ENCODE measurements around the gene G3BP2.
"Not testable (repeated sequence)": the region's sequence is repeated elsewhere in the genome, so short reads cannot be mapped to it uniquely, and the experiment has no call there.

Gene G3BP2

DNA sequence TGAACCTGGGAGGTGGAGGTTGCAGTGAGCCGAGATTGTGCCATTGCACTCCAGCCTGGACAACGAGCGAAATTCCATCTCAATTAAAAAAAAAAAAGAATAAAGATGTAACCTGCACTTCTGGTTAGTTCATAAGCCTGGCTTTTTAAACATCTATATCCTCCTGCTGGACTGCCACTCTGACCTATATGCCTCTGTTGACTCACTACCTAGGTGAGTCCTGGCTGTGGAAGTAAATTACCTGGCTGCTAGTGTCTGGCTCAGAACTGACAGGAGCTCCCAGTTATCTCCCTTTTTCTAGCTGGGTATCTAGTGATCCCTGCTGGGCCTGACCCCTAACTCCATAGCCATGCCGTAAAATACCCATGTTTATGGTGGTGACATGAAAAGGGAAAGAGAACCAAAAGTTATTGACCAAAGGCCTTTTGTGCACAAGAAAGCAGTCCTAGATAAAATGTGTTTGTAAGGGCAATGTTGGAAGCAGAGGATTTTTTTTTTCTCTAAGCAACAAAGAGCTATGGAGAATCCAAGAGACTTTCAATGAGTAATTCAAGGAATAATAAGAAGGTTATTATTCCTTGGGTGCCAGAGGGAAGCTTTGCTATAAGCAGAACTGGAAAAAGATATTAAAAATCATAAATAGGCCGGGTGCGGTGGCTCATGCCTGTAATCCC is 10.4 kb upstream of the G3BP2 start:
- DNase-seq, result no peak

GRCh38 chr4:75679876-75680575 is 6.8 kb upstream of the G3BP2 start:
- no peak for DNase-seq

DNA sequence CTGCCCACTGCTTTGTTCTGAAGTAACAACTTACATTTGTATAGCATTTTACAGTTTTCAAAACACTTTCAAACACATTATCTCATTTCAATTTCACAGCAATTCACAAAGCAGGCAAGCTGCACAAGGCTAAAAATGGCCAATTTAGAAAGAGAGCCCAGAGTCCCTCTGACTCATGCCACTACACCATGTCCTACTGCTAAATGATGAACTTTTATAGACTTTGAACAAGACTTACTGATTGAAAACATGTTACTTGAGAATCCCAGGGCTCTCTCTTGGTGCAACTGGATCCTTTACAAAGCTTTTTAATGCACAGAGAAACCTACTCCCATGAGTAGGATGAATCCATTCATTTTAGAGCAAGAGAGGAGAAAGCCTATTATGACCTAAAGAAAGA is 5.8 kb upstream of the G3BP2 start:
- DNase-seq, result no peak

- DNase-seq, result no peak
These were observed 5.3 kb upstream of the G3BP2 start for GRCh38 chr4:75678473-75678872.

DNA sequence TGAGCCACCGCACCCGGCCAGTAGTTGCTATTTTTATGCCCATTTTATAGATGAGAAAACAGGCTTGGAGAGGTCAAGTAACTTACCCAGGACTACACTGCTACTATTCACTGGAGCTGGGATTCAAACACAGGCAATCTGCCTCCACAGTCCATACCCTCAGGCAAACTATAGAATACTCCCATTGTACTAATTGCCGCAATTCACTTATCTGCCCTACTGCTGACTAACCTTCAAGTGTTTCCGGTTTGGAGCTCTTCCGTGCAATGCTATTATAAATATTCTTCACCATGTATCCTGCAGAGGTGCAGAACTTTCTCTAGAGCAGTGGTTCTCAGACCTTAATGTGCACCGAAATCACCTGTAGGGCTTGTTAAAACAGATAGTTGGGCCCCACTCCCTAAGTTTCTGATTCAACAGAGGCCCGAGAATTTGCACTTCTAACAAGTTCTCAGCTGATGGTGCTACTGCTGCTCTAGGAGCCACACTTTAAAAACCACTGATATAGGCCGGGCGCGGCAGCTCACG is 1.9 kb upstream of the G3BP2 start:
- no peak for DNase-seq

DNA sequence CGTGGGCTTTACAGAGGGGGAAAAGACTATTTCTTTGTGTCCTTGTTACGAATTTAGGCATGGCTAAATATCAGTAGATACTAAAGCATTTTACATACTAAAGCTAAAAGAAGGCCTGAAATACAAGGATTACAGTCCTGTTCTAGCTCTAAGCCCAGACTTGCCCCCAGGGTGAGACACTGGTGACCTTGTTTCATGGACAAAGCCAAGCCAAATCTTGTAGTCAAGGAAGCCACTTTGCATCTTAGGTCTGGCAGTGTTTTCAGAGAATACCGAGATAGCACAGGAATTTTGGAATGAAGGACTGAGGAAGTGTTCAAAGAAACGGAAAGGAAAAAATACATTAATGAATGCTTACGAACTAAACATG is 733 bp upstream of the G3BP2 start:
- no peak for DNase-seq

DNA sequence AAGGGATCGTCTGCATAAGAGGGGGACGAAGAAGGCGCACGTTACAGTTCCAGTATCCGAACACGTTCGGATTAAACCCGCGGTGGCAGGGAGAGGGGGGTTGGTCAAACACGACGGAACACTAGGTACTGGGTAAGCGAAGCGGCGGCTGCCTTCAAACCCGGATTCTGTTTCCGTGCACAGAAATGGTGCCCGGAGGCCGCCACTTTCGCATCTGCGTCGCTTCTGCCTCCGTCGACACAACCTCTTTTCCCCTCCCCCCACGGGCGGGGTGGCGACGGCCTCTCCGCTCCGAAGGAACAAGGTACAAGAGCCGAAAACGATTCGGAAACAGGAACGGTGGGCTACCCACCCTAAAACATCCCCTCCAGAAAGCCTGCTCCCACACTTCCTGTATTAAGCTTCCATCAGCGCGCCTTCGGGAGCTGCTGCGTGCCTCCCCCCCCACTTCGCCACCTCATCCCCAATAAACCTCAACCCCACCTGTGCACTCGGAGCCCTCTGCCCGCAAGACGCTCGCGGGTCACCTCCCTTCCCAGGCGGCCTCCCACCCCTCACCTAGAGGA is 667 bp downstream of the G3BP2 start:
- DNase-seq, result peak; percentile 83

GRCh38 chr4:75671802-75672421 is 1.3 kb downstream of the G3BP2 start:
- DNase-seq, result no peak

DNA sequence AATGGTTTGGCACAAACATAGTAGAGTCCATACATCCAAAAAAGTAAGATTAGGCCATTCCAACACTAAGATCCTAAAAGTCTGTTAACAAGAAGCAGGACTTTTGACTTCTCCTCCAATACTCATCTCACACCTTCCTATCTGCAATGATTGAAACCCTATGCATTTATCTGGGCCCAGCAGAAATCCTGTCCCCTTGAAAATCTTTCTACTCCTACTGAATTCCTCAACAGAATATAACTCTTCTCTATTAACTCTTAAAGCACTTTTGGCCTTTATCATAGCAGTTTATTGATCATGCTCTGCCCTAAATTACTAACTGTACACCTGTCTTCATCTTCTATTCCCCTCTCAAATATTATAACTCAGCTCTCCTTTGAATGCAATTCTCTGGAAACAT is 4.6 kb downstream of the G3BP2 start:
- no peak for DNase-seq

GRCh38 chr4:75667636-75668035 is 5.6 kb downstream of the G3BP2 start:
- not testable (repeated sequence) for DNase-seq

- no peak for DNase-seq
These were observed 6.9 kb downstream of the G3BP2 start for GRCh38 chr4:75666299-75666698.

DNA sequence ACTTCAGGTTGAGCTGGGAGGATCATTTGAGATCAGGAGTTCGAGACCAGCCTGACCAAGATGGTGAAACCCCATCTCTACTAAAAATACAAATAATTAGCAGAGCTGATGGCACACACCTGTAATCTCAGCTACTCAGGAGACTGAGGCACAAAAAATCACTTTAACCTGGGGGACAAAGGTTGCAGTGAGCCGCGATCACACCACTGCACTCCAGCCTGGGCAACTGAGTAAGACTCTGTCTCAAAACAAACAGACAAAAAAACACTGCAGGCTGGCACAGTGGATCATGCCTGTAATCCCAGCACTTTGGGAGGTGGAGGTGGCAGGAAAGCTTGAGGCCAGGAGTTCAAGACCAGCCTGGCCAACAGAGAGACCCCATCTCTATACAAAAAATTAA is 8.6 kb downstream of the G3BP2 start:
- not testable (repeated sequence) for DNase-seq

DNA sequence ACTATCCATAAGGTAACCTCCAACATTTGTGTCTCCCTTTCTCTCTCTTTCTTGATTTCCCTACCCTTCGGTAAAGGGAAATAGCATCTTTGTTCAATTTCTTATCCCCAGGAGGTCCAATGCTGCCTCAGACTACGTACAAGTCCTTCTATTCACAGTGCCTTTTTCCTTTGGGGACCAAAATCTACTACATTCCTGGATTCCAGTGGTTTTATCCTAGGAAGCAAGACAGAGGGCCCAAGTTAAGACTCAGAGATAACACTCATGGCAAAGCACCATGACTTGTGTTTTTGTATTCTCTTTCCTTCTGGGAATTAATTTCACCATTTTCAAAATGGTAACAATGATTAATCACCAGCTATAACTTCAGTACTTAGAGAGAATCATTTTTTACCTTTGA is 10.6 kb downstream of the G3BP2 start:
- DNase-seq, result no peak

GRCh38 chr4:75660491-75660890 is 12.7 kb downstream of the G3BP2 start:
- no peak for DNase-seq

- no peak for DNase-seq
These were observed 13.6 kb downstream of the G3BP2 start for GRCh38 chr4:75659512-75660031.

DNA sequence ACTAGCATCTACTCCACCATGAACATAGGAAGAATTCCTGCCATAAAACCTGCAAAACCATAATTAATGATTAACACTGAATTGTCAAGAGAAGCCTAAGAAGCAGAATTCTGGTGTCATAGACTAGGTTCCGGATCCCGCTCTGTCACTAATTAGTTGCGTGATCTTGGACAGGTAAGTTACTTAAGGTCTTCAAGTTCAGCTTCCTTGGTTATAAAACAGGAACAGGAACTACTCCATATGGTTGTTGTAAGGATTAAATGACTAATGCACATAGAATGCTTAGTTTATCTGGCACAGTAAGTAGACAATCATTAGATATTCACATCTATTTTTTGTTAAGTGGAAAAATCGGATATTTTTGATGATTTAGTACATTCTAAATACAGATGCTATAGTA is 14.3 kb downstream of the G3BP2 start:
- DNase-seq, result no peak

DNA sequence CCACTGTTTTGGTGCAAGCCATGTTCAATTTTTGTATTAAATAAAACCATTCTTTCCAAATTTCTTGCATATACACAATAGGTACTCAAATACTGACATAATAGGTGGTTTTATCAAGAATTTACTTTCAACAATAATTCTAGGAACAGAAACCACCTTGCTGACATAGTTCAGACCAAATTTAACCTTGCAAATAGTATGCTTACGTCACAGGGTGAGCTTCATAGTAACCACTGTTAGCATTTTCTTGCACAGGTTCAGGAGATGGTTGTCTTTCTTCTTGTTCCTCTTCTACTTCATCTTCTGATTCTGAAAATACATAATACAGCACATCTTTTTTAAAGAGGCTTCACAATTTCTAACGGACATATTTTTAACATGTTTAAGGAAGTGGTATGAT is 17.6 kb downstream of the G3BP2 start:
- no peak for DNase-seq

DNA sequence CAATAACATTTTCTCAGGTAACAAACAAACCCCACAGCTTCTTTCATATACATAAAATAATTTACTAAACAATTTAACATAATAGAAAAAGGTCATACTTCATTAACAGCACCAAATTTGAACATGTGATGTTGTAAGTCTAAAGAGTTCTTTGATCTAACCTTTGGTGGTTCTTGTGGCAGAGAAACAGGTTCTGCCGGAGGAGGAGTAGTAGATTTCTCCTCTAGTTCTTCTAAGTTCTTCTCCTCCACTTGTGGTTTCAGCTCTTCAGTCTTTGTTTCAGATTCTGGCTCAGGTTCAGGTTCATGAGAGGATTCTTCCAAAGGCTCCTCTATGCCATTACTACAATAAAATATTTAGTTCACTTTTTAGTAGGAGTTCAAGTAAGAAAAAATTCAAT is 18.3 kb downstream of the G3BP2 start:
- DNase-seq, result no peak

- DNase-seq, result no peak
These were observed 19.2 kb downstream of the G3BP2 start for GRCh38 chr4:75653845-75654503.

DNA sequence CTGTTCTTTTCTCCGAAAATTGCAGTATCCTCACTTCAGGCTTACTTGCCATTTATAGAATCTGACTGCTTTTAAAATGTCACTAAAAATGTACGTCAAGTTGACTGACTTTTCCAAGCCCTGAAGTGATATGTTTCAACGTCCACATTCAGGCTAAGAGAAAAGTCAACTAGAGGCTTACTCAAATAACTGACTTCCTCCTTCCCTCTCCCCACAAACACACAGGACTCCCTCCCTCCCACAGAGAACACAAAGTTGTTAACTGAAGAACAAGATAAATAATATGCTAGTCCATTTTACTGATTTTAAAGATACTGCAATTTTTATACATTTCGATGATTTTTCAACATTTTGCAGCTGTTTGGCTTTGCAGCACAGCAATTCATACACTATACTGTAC is 29.1 kb downstream of the G3BP2 start:
- no peak for DNase-seq

DNA sequence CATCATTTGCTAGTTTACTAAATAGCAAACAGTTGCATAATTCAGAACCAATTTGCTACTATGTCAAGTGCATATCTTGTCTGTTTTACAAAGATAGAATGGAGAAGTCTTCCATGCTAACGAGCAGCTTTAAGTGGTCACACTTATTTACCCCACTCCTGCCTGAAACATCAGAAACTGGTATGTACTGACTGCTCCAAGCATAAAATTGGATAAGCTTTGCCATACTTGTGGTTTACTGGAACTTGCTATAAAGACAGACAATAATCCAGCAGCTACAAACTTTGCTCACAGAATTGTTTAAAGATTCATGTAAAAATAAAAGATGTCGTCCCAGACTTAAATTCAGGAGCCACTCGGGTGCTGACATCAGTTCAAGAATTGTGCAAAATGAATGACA is 29.6 kb downstream of the G3BP2 start:
- no peak for DNase-seq

- no peak for DNase-seq
These were observed 34.0 kb downstream of the G3BP2 start for GRCh38 chr4:75639124-75639695.

DNA sequence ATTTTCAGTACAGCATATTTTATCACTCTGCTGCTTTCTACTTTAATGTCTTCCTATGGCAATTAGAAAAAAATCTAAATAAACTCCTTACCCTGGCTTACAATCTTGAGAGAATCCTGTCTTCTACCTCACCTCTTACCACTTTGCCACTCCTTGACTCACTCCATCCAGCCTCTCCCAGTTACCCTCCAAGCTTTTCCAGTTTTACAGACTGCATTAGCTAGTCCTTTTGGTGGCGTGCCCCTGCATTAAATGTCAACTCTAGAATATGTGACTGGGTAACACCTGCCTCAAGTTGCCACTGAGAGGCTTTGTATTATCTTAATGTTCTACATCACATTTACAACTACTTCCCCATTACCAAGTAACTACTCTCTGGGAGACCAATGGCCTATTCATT is 35.4 kb downstream of the G3BP2 start:
- DNase-seq, result no peak

All from stimulated activated CD4-positive, alpha-beta T cell treated with anti-CD3 and anti-CD28 coated beads, Interleukin-4, amount 100 ng/mL, for 24 hours (primary cell).